HG03571 (cell line): ENCODE data around the gene CCDC82.

Source experiments
- ATAC-seq: cut with Tn5 transposase; IDR thresholded peaks from one replicate; pipeline ENCODE4 v1.9.1; 2021; ENCODE audit not compliant: unreplicated experiment

Gene CCDC82

GRCh38 chr11:96365493-96365892, 24.2 kb downstream of the CCDC82 start:
- ATAC-seq: no peak

DNA sequence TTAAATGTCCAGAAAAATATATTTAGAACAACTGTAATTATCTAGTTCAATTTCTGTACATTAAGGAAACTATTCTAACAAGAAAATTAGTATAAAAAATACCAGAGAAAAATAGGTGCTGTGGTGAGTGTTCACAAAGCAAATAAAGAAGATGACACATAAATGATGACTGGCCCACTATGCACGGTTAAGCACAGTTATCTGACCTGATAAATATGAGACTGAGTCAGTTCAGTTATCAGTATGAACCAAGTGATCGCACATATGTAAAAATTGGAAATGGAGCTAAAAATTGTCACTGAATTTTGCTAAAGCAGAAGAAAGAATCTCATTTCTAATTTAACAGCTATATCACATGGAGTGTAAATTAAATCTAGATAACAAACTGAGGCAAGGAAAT, 27.9 kb downstream of the CCDC82 start:
- no peak for ATAC-seq

DNA sequence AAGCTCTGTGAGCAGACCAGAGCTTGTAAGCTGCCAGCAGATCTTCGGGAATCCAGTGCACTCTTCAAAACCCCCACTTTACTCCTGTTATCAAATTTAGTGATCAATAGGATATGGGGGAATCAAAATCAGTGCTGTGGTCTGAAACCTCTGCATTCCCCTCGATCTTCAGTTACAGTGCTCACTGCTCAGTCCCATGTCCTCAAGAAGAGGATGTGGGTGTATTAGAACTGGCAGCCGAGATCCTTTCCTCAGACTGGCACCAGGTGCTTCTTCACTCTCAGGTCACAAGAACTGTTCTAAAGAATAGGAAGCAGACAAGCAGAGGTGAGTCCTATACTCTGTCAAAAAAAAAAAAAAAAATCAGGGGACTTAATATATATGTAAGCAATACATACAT, 31.4 kb downstream of the CCDC82 start:
- no peak for ATAC-seq

GRCh38 chr11:96357794-96358193, 31.9 kb downstream of the CCDC82 start:
- ATAC-seq: no peak

- ATAC-seq: no peak
These were observed 32.9 kb downstream of the CCDC82 start for GRCh38 chr11:96356848-96357247.

DNA sequence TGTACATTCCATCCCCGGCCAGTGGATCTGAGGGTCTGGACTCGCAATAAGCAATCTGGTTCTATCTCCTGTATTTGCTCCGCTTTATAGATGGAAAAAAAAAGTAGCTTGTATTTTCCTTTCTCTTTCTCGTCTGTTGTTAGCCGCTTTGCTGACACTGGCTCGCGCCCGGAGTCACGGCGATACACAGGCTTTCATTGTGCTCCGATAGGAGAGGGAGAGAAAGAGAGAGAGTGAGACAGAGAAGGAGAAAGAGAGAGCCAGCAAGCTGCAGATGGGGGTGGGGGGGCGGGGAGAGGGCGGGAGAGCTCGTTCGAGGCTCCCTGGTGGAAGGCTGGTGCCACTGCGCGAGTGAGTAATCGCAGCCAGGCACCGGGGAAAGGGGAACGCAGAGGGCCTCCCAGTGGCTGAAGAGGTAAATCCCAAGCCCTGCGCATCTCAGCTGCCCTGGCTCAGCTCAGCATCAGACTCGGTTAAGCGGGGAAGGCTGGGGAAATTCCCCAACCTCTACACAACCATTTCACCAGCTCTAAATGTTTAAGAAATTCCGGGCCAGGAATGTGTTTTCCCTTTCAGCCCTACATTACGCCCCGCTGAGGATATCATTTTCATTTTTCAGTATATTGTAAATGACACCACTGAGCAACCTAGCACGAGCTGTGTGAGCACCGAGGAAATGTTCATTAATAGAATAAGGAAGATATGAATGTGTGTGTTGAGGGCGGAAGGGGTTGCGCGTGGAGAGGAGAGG, 46.6 kb downstream of the CCDC82 start, which contains the start of gene MAML2:
Gene MAML2, minus strand, starts transcription at position 235 of the 751 bp plus-strand sequence. CDS start 1,300 bp downstream, outside the sequence.
- ATAC-seq: peak; percentile 75

DNA sequence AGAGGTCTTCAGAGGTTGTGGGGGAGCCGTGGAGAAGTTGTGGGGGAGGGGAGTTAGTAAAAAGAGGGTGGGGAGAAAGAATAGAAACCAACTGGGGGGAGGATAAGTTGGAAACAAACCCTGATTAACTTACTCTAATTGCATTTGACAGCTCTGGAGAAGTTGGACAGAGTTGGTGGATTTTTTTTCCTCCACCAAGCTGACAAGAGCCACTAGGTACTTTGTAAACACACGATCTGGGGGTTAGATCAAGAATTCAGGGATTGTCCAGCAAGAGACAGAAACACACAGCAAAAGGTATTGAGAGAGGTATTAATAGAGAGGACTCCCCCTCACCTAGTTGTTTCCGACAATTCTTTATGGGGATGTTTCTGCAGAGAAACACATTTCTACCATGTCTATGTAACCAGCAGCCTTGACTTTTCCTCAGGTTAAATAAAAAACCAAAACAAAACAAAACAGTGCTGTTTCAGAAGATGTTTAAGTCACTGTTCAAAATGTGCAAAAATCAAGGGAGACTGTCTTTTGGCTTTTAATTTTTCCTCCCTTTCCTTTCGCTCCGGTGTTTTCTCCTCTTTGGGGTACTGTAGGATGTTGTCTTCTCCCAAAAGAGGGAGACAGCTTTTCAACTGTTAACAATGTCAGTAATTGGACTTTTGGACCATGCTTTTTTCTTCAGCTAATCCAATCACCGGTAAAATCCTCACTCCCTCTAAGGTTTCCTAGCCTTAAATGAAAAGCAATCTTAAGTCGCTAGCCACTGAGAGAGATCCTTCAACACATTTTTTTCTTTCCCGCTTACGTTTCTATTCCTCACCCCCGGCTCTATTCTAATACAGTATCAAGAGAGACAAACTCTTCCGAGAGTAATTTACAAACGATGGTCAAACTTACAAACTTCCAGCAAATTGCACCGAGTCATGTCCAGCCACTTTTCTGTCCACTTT, 47.4 kb downstream of the CCDC82 start:
- ATAC-seq: no peak

DNA sequence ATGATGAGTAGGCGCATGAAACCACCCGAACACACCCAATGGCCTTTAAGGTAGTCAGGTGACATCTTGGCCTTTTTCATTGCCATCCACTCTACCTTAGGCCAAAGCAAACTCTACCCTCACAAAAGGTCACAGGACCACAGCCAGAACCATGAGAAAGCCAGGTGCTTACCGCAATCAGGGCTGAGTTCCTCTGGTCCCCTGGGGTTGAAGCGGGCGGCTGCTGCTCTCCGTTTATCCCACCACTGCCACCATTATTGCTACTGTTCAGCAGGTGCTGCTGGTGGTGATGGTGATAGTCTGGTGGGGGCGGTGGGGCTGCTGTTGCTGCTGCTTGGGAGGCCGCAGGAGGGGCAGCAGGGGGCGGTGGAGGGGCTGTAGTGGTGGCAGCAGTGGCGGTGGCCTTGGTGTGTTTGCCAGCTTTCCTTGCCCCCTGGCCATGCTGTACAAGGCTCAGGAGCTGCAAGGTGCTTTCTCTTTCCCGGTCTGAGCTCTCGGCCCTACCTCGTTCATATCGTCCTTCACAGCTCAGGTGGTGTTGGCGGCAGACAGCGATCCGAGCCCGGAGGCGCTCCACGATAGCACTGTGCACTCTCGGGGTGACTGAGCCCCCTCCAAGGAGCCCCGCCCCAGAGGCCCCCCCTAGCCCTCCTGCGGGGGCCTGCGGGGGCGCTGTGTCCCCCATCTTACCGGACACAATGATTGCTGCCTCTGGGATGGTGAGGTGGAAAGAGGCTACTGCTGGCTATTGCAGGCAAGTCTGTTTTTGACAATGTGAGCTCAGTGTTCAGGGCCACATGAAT, 48.3 kb downstream of the CCDC82 start:
- ATAC-seq: peak; percentile 37

DNA sequence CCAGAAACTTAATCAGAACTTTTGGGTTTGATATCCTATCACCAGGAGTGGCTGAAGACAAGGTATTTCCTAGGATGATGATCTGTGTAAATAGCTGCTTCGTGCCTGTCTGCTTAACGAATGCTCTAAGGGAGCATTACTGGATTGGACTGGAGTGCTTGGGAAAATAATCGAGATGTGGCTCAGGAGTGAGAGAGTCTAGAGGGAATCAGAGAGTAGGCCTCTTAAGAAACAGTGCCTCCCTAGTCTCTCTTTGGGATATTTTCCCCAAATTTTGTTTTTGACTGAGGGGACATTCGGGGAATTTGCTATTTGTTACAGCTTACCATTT, 49.2 kb downstream of the CCDC82 start:
- ATAC-seq: no peak

GRCh38 chr11:96339706-96340554, 49.8 kb downstream of the CCDC82 start:
- no peak for ATAC-seq

- ATAC-seq: peak; percentile 36
These were observed 50.6 kb downstream of the CCDC82 start for GRCh38 chr11:96338910-96339705.

- ATAC-seq: no peak
These were observed 51.9 kb downstream of the CCDC82 start for GRCh38 chr11:96337541-96338431.

- ATAC-seq: no peak
These were observed 54.3 kb downstream of the CCDC82 start for GRCh38 chr11:96335388-96335787.

DNA sequence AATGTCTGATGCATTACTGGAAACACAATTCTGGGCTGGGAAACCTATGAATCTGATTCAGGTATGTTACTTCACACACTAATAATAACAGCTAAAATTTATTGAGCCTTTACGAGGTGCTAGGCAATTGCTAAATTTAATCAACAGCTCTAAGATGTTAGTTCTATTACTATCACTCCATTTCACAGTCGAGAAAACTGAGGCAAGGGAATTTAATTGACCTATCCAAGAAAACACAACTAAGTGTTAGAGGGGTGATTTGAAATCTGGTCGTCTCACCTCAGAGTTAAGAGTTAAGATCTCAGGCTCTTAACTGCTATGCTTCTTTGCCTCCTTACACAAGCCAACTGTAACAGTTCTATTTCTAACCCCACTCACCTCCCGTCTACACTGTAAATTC, 55.5 kb downstream of the CCDC82 start:
- ATAC-seq: no peak

GRCh38 chr11:96333191-96333719, 56.5 kb downstream of the CCDC82 start:
- no peak for ATAC-seq

- ATAC-seq: no peak
These were observed 57.5 kb downstream of the CCDC82 start for GRCh38 chr11:96332126-96332771.

- no peak for ATAC-seq
These were observed 58.0 kb downstream of the CCDC82 start for GRCh38 chr11:96331699-96332116.

- no peak for ATAC-seq
These were observed 59.2 kb downstream of the CCDC82 start for GRCh38 chr11:96330511-96330859.
